ENCODE results near the gene TCF7L1. TPM values are rescaled to one million over a fixed set of nuclear protein-coding genes. Genes with fewer than 3 reads are reported as not detected.
"Not testable (repeated sequence)": the region's sequence is repeated elsewhere in the genome, so short reads cannot be mapped to it uniquely, and the experiment has no call there.

TCF7L1 gene
- total RNA-seq, 2 experiments from 2014 or later, result not detected

- POLR2A ChIA-PET, result no interaction called here
- Mint-ChIP-seq H3K36me3 (no peaks in the 10 kb centered on the region), H3K4me3 (no peak overlapping the region), H3K27ac (no peak overlapping the region), H3K4me1 (peaks cover 7% of the 10 kb centered on the region), H3K9me3 (no peaks in the 10 kb centered on the region), H3K27me3 (peaks cover 76% of the 10 kb centered on the region)
- no peak for DNase-seq
- no peak for ATAC-seq (ENCODE audit: low read depth)
These were observed 2.4 kb downstream of the TCF7L1 start for GRCh38 chr2:85135660-85135914.

GRCh38 chr2:85137156-85137555 lies 4.0 kb downstream of the TCF7L1 start:
- Mint-ChIP-seq H3K4me1 (peaks cover 7% of the 10 kb centered on the region), H3K9me3 (no peaks in the 10 kb centered on the region), H3K27me3 (peaks cover 71% of the 10 kb centered on the region), H3K36me3 (no peaks in the 10 kb centered on the region), H3K4me3 (no peak overlapping the region), H3K27ac (no peak overlapping the region)
- POLR2A ChIA-PET, result no interaction called here
- DNase-seq (no peak), ATAC-seq (ENCODE audit: low read depth) (no peak)

DNA sequence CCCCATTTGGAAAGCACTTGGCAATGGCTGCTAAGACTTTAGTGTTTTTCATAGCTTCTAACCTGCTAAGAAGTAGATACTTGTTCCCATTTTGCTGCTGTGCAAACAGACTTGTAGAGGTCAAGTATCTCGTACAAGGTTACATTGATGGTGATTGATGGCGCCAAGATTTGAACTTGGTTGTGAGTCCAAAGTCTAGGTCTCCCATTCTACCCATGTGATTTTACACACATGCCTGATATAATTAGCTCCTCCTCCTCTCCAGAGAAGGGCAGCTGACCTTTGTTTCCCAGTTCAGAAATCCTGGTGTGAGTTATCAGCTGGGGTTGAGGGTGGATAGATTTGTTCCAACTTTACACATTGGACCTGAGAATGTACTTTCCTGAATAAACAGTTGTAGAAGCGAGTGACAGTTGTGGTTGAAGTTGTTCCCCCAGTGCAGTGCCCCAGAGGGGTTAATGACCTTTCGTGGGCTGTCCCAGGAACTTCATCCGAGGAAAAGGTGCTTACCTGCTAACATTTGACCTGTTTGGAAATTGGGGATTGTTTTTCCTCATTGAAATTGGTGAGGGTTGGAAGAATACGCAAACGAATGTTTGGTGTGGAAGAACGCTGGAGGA lies 10.4 kb downstream of the TCF7L1 start:
- Mint-ChIP-seq H3K36me3 (no peaks in the 10 kb centered on the region), H3K27ac (no peak overlapping the region), H3K27me3 (peaks cover 46% of the 10 kb centered on the region), H3K4me1 (no peaks in the 10 kb centered on the region), H3K9me3 (no peaks in the 10 kb centered on the region), H3K4me3 (no peak overlapping the region)
- ATAC-seq (ENCODE audit: low read depth), result no peak
- DNase-seq, result no peak
- POLR2A ChIA-PET, result no interaction called here

DNA sequence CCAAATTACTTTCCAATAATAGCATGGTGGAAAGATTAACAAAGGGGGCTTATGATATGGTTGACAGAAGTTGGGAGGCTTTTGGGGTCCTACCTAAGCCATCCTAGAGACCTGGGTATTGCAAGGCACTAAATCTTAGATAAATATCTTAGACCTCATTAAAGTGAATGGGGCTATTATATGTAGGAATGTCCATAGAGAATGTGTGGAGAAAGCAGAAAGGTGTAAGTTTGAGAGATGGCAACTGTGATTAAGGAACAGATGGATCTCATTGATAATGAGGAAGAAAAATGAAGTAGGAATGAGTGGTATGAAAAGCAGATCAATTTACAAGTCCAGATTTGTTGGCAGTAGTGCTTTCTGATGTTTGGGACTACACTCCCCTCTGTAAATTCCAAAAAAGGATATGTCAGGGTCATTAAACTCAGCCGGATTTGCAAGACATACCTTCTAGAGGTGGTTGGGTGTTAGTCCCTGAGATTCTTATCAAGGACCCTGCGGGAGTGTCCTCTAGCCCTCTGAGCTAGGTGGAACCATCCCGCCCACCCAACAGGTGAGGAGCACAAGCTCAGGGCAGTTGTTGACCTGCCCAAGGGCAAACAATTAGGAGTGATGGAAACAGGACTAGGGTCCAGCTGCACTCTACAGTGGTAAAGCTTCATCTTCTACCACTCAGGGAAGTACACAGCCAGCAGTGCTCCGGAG lies 12.1 kb downstream of the TCF7L1 start:
- Mint-ChIP-seq H3K9me3 (no peaks in the 10 kb centered on the region), H3K27me3 (peaks cover 40% of the 10 kb centered on the region), H3K4me1 (no peaks in the 10 kb centered on the region), H3K36me3 (no peaks in the 10 kb centered on the region), H3K4me3 (no peak overlapping the region), H3K27ac (no peak overlapping the region)
- POLR2A ChIA-PET, result no interaction called here
- DNase-seq (no peak), ATAC-seq (ENCODE audit: low read depth) (no peak)

GRCh38 chr2:85148190-85148589 lies 15.0 kb downstream of the TCF7L1 start:
- POLR2A ChIA-PET, result no interaction called here
- Mint-ChIP-seq H3K4me1 (no peaks in the 10 kb centered on the region), H3K27me3 (peaks cover 32% of the 10 kb centered on the region), H3K9me3 (no peaks in the 10 kb centered on the region), H3K27ac (no peak overlapping the region), H3K36me3 (no peaks in the 10 kb centered on the region), H3K4me3 (no peak overlapping the region)
- ATAC-seq (ENCODE audit: low read depth) (no peak), DNase-seq (no peak)

DNA sequence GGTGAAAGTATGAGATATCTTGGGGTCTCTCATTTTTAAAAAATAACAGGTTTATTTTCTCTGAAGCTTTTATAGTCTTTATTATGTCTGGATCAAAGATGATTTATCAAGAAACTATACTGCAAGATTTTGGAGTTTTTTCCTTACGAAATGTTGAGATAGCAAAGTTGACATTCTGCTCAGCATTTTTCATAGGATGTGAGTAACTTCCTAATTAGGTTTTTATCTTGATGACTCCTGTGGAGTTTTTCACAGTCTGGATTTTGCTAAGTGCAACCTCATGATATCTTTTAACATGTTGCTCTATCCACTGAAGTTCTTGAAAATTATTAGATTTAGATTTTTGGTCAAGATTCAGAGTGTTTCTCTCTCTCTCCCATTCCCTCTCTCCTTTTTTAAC lies 17.8 kb downstream of the TCF7L1 start:
- POLR2A ChIA-PET, result no interaction called here
- Mint-ChIP-seq H3K4me1 (no peaks in the 10 kb centered on the region), H3K36me3 (no peaks in the 10 kb centered on the region), H3K27me3 (peaks cover 20% of the 10 kb centered on the region), H3K4me3 (no peak overlapping the region), H3K27ac (no peak overlapping the region), H3K9me3 (no peaks in the 10 kb centered on the region)
- ATAC-seq (ENCODE audit: low read depth) (no peak), DNase-seq (no peak)

DNA sequence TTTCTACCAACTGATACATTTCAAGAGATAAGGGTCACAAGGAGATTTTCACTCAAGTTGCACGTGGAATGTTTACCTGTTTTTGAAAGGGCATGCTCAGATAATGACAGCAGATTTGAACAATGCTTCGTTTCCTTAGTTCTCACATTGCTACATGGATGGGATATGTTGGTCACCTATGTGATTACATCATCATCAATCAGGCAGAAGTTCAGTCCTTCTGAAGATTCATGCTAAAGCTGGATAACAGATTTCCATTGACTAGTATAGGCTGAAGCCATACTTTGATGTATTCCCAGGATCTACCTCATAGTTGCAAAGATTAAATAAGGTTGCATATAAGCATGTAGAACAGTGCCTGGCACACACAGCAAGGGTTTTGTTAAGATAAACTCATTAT lies 19.7 kb downstream of the TCF7L1 start:
- no peak for ATAC-seq (ENCODE audit: low read depth)
- POLR2A ChIA-PET, result no interaction called here
- Mint-ChIP-seq H3K27me3 (peaks cover 15% of the 10 kb centered on the region), H3K4me1 (no peaks in the 10 kb centered on the region), H3K36me3 (no peaks in the 10 kb centered on the region), H3K4me3 (no peak overlapping the region), H3K27ac (no peak overlapping the region), H3K9me3 (no peaks in the 10 kb centered on the region)
- DNase-seq, result no peak

DNA sequence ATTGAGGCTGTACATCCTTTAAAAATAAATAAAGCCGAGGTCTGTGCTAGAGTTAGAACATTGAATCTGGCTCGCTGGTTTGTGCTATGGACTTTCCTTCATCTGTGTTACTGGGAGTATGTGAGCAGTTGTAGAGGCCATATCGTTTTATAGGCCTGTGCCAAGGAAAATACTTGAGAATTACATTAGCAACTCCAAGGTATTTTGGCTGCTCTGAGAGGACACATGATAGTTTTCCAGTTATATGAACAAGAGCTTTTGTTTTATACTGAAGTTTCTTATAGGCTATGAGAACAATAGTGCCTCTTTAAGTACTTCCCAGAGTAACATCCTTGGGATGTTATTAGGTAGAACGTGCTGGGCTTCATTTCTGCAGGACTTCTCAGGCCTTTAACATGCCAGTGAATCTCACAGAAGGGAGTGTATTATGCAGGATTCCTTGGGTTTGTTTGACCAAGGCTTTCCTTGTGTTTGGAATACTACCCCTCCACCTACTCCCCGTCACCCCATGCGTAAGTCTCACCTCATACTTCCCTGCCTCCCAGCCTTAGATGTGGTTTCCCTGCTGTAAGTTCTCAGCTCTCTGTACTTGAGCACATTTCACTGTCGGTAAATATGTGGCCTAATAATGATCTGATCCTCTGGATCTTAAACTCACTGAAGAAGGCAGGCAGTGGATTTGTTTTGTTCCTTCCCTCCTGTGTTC lies 21.0 kb downstream of the TCF7L1 start:
- H3K27me3 Mint-ChIP-seq, result peaks cover 13% of the 10 kb centered on the region
- POLR2A ChIA-PET, result no interaction called here
- no peaks in the 10 kb centered on the region for H3K9me3 Mint-ChIP-seq
- no peaks in the 10 kb centered on the region for H3K36me3 Mint-ChIP-seq
- no peak overlapping the region for H3K4me3 Mint-ChIP-seq
- ATAC-seq (ENCODE audit: low read depth) (no peak), DNase-seq (no peak)
- no peak overlapping the region for H3K27ac Mint-ChIP-seq
- no peaks in the 10 kb centered on the region for H3K4me1 Mint-ChIP-seq

DNA sequence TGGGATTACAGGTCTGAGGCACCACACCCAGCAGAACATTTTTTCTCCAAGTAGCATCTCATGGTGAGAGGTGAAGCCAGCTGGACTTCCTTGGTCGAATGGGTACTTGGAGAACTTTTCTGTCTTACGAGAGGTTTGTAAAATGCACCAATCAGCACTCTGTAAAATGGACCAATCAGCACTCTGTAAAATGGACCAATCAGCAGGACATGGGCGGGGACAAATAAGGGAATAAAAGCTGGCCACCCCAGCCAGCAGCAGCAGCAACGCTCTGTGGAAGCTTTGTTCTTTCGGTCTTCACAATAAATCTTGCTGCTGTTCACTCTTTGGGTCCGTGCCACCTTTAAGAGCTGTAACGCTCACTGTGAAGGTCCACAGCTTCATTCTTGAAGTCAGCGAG lies 21.9 kb downstream of the TCF7L1 start:
- H3K4me3 Mint-ChIP-seq; H3K27me3 Mint-ChIP-seq; DNase-seq; POLR2A ChIA-PET; H3K4me1 Mint-ChIP-seq; H3K27ac Mint-ChIP-seq; H3K9me3 Mint-ChIP-seq; ATAC-seq (ENCODE audit: low read depth); H3K36me3 Mint-ChIP-seq: not testable (repeated sequence)

DNA sequence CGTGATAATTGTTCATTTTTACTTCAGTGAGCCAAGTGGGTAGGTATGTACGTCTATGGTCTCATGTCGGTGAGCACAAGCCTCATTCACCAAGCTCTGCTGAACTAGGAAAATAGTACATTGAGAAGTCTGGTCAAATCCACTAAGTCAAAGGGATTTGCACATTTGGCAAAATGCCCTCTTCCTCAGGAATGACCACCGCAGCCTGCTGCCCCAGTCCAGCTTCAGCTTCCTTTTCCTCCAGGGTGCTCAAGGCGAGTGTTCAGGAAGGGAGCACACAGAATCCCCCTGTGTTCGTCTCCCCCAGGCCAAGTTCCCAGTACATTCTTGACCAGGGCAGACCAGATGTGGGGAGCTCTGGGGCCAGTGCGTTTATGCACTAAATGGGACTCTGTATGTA lies 23.0 kb downstream of the TCF7L1 start:
- Mint-ChIP-seq H3K36me3 (no peaks in the 10 kb centered on the region), H3K27ac (no peak overlapping the region)
- POLR2A ChIA-PET, result no interaction called here

DNA sequence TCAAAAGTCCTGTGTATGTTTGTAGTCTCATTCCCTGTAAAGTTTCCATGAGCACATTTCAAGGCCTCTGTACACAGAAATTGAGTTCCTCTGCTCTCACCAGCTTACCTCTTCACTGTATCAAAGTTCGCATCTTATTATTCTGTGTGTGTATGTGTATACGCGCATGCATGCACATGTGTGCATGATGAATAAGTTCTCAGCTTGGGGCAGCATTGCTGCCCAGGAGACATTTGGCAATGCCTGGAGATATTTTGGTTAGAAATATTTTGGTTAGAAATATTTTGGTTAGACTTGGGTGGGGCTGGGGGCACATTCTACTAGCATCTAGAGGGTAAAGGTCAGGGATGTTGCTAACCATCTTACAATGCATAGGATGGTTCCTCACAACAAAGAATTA lies 23.4 kb downstream of the TCF7L1 start:
- Mint-ChIP-seq H3K9me3 (no peaks in the 10 kb centered on the region), H3K27ac (no peak overlapping the region), H3K4me1 (no peaks in the 10 kb centered on the region), H3K4me3 (no peak overlapping the region), H3K27me3 (peaks cover 9% of the 10 kb centered on the region), H3K36me3 (no peaks in the 10 kb centered on the region)
- ATAC-seq (ENCODE audit: low read depth) (no peak), DNase-seq (no peak)
- POLR2A ChIA-PET, result no interaction called here

More for the DNA sequence above, 23.0 kb downstream of the TCF7L1 start:
- Mint-ChIP-seq H3K4me3 (no peak overlapping the region), H3K4me1 (no peaks in the 10 kb centered on the region), H3K27me3 (peaks cover 5% of the 10 kb centered on the region), H3K9me3 (no peaks in the 10 kb centered on the region)
- DNase-seq (no peak), ATAC-seq (ENCODE audit: low read depth) (no peak)

DNA sequence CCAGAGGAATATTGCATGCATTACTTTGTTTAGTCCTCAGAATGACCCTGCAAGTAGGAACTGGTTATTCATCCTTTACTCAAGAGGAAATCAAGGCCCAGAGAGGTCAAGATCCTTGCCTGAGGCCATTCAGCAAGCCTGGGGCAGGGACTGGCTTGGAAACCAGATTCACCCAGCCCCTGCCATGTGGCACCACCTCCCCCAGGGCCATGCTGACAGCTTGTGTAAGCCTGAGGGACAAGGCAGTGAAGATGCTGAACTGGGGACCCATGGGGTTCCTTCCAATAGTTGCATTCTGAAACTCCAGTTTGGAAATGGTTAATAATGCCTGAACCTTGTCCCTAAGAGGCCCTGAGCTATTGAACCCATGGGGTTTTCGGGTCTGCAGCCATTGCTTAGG lies 24.2 kb downstream of the TCF7L1 start:
- POLR2A ChIA-PET, result no interaction called here
- no peaks in the 10 kb centered on the region for H3K36me3 Mint-ChIP-seq

GRCh38 chr2:85158559-85159273 lies 25.5 kb downstream of the TCF7L1 start:
- POLR2A ChIA-PET, result interaction anchor here (0.7 kb wide), 1 partner anchor 91 kb away, joined by 3 read pairs; no protein-coding TSS in a partner anchor
- H3K4me1 Mint-ChIP-seq, result no peaks in the 10 kb centered on the region
- H3K4me3 Mint-ChIP-seq, result no peak overlapping the region
- no peaks in the 10 kb centered on the region for H3K9me3 Mint-ChIP-seq
- H3K36me3 Mint-ChIP-seq, result no peaks in the 10 kb centered on the region
- no peak for DNase-seq
- peaks cover 11% of the 10 kb centered on the region for H3K27me3 Mint-ChIP-seq
- no peak overlapping the region for H3K27ac Mint-ChIP-seq
- ATAC-seq (ENCODE audit: low read depth), result no peak

More for the DNA sequence above, 24.2 kb downstream of the TCF7L1 start:
- H3K9me3 Mint-ChIP-seq, result no peaks in the 10 kb centered on the region
- no peak overlapping the region for H3K4me3 Mint-ChIP-seq
- DNase-seq (no peak), ATAC-seq (ENCODE audit: low read depth) (no peak)
- H3K27ac Mint-ChIP-seq, result no peak overlapping the region
- peaks cover 10% of the 10 kb centered on the region for H3K27me3 Mint-ChIP-seq
- H3K4me1 Mint-ChIP-seq, result no peaks in the 10 kb centered on the region

DNA sequence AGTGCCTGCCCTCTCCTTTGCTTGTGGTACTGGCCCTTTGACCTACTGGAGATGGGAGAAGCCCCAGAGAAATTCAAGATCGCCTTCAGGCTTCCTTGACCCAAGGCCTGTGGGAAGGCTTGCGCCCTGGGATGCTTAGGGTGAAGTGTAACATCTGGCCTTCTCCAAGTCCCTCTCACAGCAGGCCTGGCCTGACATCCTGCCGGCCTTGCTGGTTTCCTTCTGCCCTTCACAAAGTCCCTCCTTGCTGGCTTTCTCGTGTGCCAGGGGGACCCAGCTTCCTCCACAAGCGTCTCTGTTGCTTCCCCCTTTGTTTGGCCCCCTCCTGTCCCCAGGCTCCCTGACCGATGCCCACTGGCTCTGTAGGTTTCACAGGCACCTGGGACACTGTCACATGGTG lies 26.4 kb downstream of the TCF7L1 start:
- DNase-seq (no peak), ATAC-seq (ENCODE audit: low read depth) (no peak)
- Mint-ChIP-seq H3K4me1 (no peaks in the 10 kb centered on the region), H3K27me3 (peaks cover 19% of the 10 kb centered on the region), H3K27ac (no peak overlapping the region), H3K4me3 (no peak overlapping the region), H3K9me3 (no peaks in the 10 kb centered on the region), H3K36me3 (no peaks in the 10 kb centered on the region)
- POLR2A ChIA-PET, result no interaction called here
